ENCODE measurements around the gene OR52A1. TPM values are rescaled to one million over a fixed set of nuclear protein-coding genes. Genes with fewer than 3 reads are reported as not detected.
"Not testable (repeated sequence)": the region's sequence is repeated elsewhere in the genome, so short reads cannot be mapped to it uniquely, and the experiment has no call there.

Gene OR52A1
- total RNA-seq, 1 experiment from 2014 or later = not detected

- in situ Hi-C loops (cut with HindIII; ENCODE audit: low pct_unique_long_range_greater_than_20kb, low sequenced_read_pairs) = no loop called here
- no peak for DNase-seq (ENCODE audit: low read depth, low spot score)
These were observed 2.8 kb downstream of the OR52A1 start for GRCh38 chr11:5151713-5152153.

GRCh38 chr11:5144206-5144605 is 10.4 kb downstream of the OR52A1 start:
- in situ Hi-C loops (cut with HindIII; ENCODE audit: low pct_unique_long_range_greater_than_20kb, low sequenced_read_pairs); DNase-seq (ENCODE audit: low read depth, low spot score): not testable (repeated sequence)

- in situ Hi-C loops (cut with HindIII; ENCODE audit: low pct_unique_long_range_greater_than_20kb, low sequenced_read_pairs) = no loop called here
- no peak for DNase-seq (ENCODE audit: low read depth, low spot score)
These were observed 16.6 kb downstream of the OR52A1 start, which contains the start of gene OR52A5 for GRCh38 chr11:5137996-5138395. OR52A5 (minus strand) TSS chr11:5138356; CDS start chr11:5132642, 5,714 bp downstream.

- no peak for DNase-seq (ENCODE audit: low read depth, low spot score)
- in situ Hi-C loops (cut with HindIII; ENCODE audit: low pct_unique_long_range_greater_than_20kb, low sequenced_read_pairs) = no loop called here
These were observed 17.5 kb downstream of the OR52A1 start for GRCh38 chr11:5137014-5137413.

- no peak for DNase-seq (ENCODE audit: low read depth, low spot score)
- in situ Hi-C loops (cut with HindIII; ENCODE audit: low pct_unique_long_range_greater_than_20kb, low sequenced_read_pairs) = no loop called here
These were observed 18.3 kb downstream of the OR52A1 start for GRCh38 chr11:5136261-5136660.

GRCh38 chr11:5131584-5132335 is 22.8 kb downstream of the OR52A1 start:
- in situ Hi-C loops (cut with HindIII; ENCODE audit: low pct_unique_long_range_greater_than_20kb, low sequenced_read_pairs) = no loop called here
- DNase-seq (ENCODE audit: low read depth, low spot score) = no peak

DNA sequence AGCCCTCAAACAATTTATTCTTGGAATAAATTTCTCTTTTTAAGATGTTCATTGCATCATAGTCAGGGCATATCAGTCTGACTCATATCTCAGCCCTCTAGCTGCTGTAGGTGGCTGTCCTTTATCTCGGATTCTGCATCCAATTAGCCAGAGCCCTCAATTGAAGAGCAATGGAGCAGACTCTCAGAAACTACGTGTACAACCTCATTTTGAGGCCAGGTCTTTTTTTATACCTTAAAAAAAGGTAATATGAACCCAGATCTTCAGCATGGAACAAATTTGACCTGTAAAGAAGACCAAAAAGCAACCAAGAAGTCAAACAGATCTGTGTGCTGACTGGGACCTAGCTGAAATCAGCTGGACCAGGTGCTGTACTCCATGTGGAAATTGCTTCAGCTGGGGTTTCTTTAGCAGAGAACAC is 25.1 kb downstream of the OR52A1 start:
- no peak for DNase-seq (ENCODE audit: low read depth, low spot score)
- in situ Hi-C loops (cut with HindIII; ENCODE audit: low pct_unique_long_range_greater_than_20kb, low sequenced_read_pairs) = no loop called here

GRCh38 chr11:5124891-5125620 is 29.5 kb downstream of the OR52A1 start:
- in situ Hi-C loops (cut with HindIII; ENCODE audit: low pct_unique_long_range_greater_than_20kb, low sequenced_read_pairs) = no loop called here
- no peak for DNase-seq (ENCODE audit: low read depth, low spot score)

- in situ Hi-C loops (cut with HindIII; ENCODE audit: low pct_unique_long_range_greater_than_20kb, low sequenced_read_pairs) = no loop called here
- DNase-seq (ENCODE audit: low read depth, low spot score) = peak; percentile 85
These were observed 30.6 kb downstream of the OR52A1 start for GRCh38 chr11:5123802-5124521.

- no peak for DNase-seq (ENCODE audit: low read depth, low spot score)
- in situ Hi-C loops (cut with HindIII; ENCODE audit: low pct_unique_long_range_greater_than_20kb, low sequenced_read_pairs) = no loop called here
These were observed 35.7 kb downstream of the OR52A1 start for GRCh38 chr11:5118893-5119292.

DNA sequence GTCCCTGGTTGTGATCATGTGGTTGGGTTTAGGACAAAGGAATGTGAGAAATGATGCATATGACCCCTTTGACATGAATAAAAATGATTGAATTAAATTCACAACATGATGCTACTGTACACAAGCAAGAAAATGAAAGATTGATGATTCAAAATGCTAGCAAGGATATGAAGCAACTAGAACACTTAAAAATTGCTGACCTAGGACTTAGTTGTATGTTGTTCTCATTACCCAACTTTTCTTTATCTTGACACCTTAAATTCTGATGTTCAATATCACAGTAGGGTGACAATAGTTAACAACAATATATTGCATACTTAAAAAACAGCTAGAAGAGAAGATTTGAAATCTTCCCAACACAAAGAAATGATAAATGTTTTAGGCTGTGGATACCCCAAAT is 37.0 kb downstream of the OR52A1 start:
- in situ Hi-C loops (cut with HindIII; ENCODE audit: low pct_unique_long_range_greater_than_20kb, low sequenced_read_pairs) = no loop called here
- DNase-seq (ENCODE audit: low read depth, low spot score) = no peak

DNA sequence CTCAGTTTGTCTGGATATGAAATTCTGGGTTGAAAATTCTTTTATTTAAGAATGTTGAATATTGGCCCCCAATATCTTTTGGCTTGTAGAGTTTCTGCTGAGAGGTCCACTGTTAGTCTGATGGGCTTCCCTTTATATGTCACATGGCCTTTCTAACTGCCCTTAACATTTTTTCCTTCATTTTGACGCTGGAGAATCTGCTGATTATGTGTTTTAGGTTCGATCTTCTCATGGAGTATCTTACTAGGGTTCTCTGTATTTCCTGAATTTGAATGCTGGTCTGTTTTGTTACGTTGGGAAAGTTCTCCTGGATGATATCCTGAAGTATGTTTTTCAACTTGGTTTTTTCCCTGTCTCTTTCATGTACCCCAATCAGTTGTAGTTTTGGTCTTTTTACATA is 39.2 kb downstream of the OR52A1 start:
- DNase-seq (ENCODE audit: low read depth, low spot score) = no peak
- in situ Hi-C loops (cut with HindIII; ENCODE audit: low pct_unique_long_range_greater_than_20kb, low sequenced_read_pairs) = no loop called here

- no peak for DNase-seq (ENCODE audit: low read depth, low spot score)
- in situ Hi-C loops (cut with HindIII; ENCODE audit: low pct_unique_long_range_greater_than_20kb, low sequenced_read_pairs) = no loop called here
These were observed 47.3 kb downstream of the OR52A1 start for GRCh38 chr11:5107285-5107684.

DNA sequence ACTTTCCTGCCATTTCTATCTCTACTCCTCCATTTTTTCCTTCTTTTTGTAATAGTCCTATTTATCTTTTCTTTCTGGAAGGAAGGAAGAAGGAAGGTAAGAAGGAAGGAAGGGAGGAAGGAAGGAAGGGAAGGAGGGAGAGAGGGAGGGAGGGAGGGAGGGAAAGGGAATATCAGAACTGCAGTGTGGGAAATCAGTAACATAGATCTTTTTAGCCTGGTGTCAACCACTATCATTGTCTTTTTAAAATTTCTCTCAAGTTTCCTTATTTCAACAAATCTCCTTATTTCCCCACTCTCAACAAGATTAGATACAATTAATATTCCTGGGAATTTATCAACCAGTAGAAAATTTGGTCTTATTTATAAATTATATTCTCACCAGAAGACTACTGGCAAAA is 51.5 kb downstream of the OR52A1 start:
- in situ Hi-C loops (cut with HindIII; ENCODE audit: low pct_unique_long_range_greater_than_20kb, low sequenced_read_pairs) = no loop called here
- DNase-seq (ENCODE audit: low read depth, low spot score) = no peak

- in situ Hi-C loops (cut with HindIII; ENCODE audit: low pct_unique_long_range_greater_than_20kb, low sequenced_read_pairs) = no loop called here
- no peak for DNase-seq (ENCODE audit: low read depth, low spot score)
These were observed 52.3 kb downstream of the OR52A1 start for GRCh38 chr11:5102246-5102645.

DNA sequence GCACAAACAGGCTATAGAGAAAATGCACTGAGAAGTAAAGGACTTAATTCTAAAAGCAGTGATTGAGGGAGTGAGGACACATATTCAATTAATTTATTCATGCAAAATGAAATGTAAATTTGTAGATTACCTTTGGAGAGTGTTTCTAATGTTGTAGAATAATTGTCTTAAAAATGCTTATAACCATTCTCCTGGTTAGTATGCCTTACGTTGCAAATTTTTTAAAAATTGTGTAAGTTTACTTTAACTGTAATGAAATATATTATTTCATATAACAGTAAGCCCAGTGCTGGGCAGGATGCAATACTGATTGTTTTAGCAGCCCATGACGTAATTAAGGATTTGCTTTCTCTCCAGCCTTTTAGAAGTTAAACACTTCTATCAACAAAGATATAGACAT is 58.5 kb downstream of the OR52A1 start:
- in situ Hi-C loops (cut with HindIII; ENCODE audit: low pct_unique_long_range_greater_than_20kb, low sequenced_read_pairs) = no loop called here
- no peak for DNase-seq (ENCODE audit: low read depth, low spot score)
